Measurements from ENCODE around the gene NLRP1. TPM values are rescaled to one million over a fixed set of nuclear protein-coding genes. Genes with fewer than 3 reads are reported as not detected.
"Not testable (repeated sequence)": the region's sequence is repeated elsewhere in the genome, so short reads cannot be mapped to it uniquely, and the experiment has no call there.

Gene NLRP1
- total RNA-seq, 1 experiment from 2014 or later = 33.5 TPM

- no peak for TF ChIP-seq CTCF (IDR thresholded peaks at IDR 0.05; ENCODE audit: unreplicated experiment)
- Mint-ChIP-seq H3K27me3 (ENCODE audit: insufficient read depth, unreplicated experiment) (no peaks in the 10 kb centered on the region), H3K9me3 (ENCODE audit: unreplicated experiment) (no peaks in the 10 kb centered on the region), H3K36me3 (ENCODE audit: insufficient read depth, unreplicated experiment) (peaks cover 10% of the 10 kb centered on the region), H3K4me1 (ENCODE audit: insufficient read depth, unreplicated experiment) (peaks cover 27% of the 10 kb centered on the region), H3K4me3 (ENCODE audit: unreplicated experiment) (peak overlapping the region; percentile 72), H3K27ac (ENCODE audit: low read depth, unreplicated experiment) (peak overlapping the region; percentile 96)
- ChIA-PET POLR2A (interaction anchor here (0.5 to 0.9 kb wide), 3 partner anchors 26 to 925 kb away, joined by 3 to 4 read pairs (median 3); no protein-coding TSS in a partner anchor), CTCF (interaction anchor here (1.0 kb wide), 1 partner anchor 25 kb away, joined by 3 read pairs; no protein-coding TSS in a partner anchor)
- DNase-seq (ENCODE audit: unreplicated experiment) = no peak
- BruUV-seq (replicated peaks) = no TSS peak
- intact Hi-C loops (cut with micrococcal nuclease) = no loop called here
Measured at GRCh38 chr17:5582209-5583185, 1.8 kb downstream of the NLRP1 start.

- CTCF ChIA-PET = no interaction called here
- BruUV-seq (replicated peaks) = no TSS peak
- peak overlapping the region; percentile 40 for H3K27ac Mint-ChIP-seq (ENCODE audit: low read depth, unreplicated experiment)
- H3K27me3 Mint-ChIP-seq (ENCODE audit: insufficient read depth, unreplicated experiment) = no peaks in the 10 kb centered on the region
- H3K9me3 Mint-ChIP-seq (ENCODE audit: unreplicated experiment) = no peaks in the 10 kb centered on the region
- H3K4me1 Mint-ChIP-seq (ENCODE audit: insufficient read depth, unreplicated experiment) = peaks cover 23% of the 10 kb centered on the region
- POLR2A ChIA-PET = interaction anchor here (0.5 kb wide), 1 partner anchor 925 kb away, joined by 4 read pairs; no protein-coding TSS in a partner anchor
- no peak overlapping the region for H3K4me3 Mint-ChIP-seq (ENCODE audit: unreplicated experiment)
- no peak for TF ChIP-seq CTCF (IDR thresholded peaks at IDR 0.05; ENCODE audit: unreplicated experiment)
- intact Hi-C loops (cut with micrococcal nuclease) = no loop called here
- DNase-seq (ENCODE audit: unreplicated experiment) = no peak
- H3K36me3 Mint-ChIP-seq (ENCODE audit: insufficient read depth, unreplicated experiment) = peaks cover 18% of the 10 kb centered on the region
Measured at GRCh38 chr17:5581655-5582054, 2.7 kb downstream of the NLRP1 start.

GRCh38 chr17:5580969-5581368, 3.3 kb downstream of the NLRP1 start:
- ChIA-PET CTCF (no interaction called here), POLR2A (no interaction called here)
- intact Hi-C loops (cut with micrococcal nuclease) = no loop called here
- H3K4me1 Mint-ChIP-seq (ENCODE audit: insufficient read depth, unreplicated experiment) = peaks cover 17% of the 10 kb centered on the region
- H3K9me3 Mint-ChIP-seq (ENCODE audit: unreplicated experiment) = no peaks in the 10 kb centered on the region
- no peak overlapping the region for H3K27ac Mint-ChIP-seq (ENCODE audit: low read depth, unreplicated experiment)
- TF ChIP-seq CTCF (IDR thresholded peaks at IDR 0.05; ENCODE audit: unreplicated experiment) = no peak
- H3K4me3 Mint-ChIP-seq (ENCODE audit: unreplicated experiment) = no peak overlapping the region
- H3K27me3 Mint-ChIP-seq (ENCODE audit: insufficient read depth, unreplicated experiment) = no peaks in the 10 kb centered on the region
- peaks cover 22% of the 10 kb centered on the region for H3K36me3 Mint-ChIP-seq (ENCODE audit: insufficient read depth, unreplicated experiment)
- DNase-seq (ENCODE audit: unreplicated experiment) = no peak
- no TSS peak for BruUV-seq (replicated peaks)

- intact Hi-C loops (cut with micrococcal nuclease) = no loop called here
- ChIA-PET POLR2A (no interaction called here), CTCF (no interaction called here)
- no peak overlapping the region for H3K4me3 Mint-ChIP-seq (ENCODE audit: unreplicated experiment)
- no TSS peak for BruUV-seq (replicated peaks)
- peaks cover 16% of the 10 kb centered on the region for H3K4me1 Mint-ChIP-seq (ENCODE audit: insufficient read depth, unreplicated experiment)
- peaks cover 28% of the 10 kb centered on the region for H3K36me3 Mint-ChIP-seq (ENCODE audit: insufficient read depth, unreplicated experiment)
- H3K9me3 Mint-ChIP-seq (ENCODE audit: unreplicated experiment) = no peaks in the 10 kb centered on the region
- TF ChIP-seq CTCF (IDR thresholded peaks at IDR 0.05; ENCODE audit: unreplicated experiment) = no peak
- DNase-seq (ENCODE audit: unreplicated experiment) = peak; percentile 26
- H3K27ac Mint-ChIP-seq (ENCODE audit: low read depth, unreplicated experiment) = no peak overlapping the region
- H3K27me3 Mint-ChIP-seq (ENCODE audit: insufficient read depth, unreplicated experiment) = no peaks in the 10 kb centered on the region
Measured at GRCh38 chr17:5580367-5580766, 3.9 kb downstream of the NLRP1 start.

- POLR2A ChIA-PET, CTCF ChIA-PET: not testable (repeated sequence)
Measured at GRCh38 chr17:5578768-5579167, 5.5 kb downstream of the NLRP1 start.

GRCh38 chr17:5573017-5573416, 11.3 kb downstream of the NLRP1 start:
- intact Hi-C loops (cut with micrococcal nuclease); H3K27me3 Mint-ChIP-seq (ENCODE audit: insufficient read depth, unreplicated experiment); POLR2A ChIA-PET; H3K4me3 Mint-ChIP-seq (ENCODE audit: unreplicated experiment); DNase-seq (ENCODE audit: unreplicated experiment); H3K9me3 Mint-ChIP-seq (ENCODE audit: unreplicated experiment); BruUV-seq (replicated peaks); H3K4me1 Mint-ChIP-seq (ENCODE audit: insufficient read depth, unreplicated experiment); H3K27ac Mint-ChIP-seq (ENCODE audit: low read depth, unreplicated experiment): not testable (repeated sequence)
- H3K36me3 Mint-ChIP-seq (ENCODE audit: insufficient read depth, unreplicated experiment) = peaks cover 49% of the 10 kb centered on the region
- CTCF ChIA-PET = interaction anchor here (0.6 kb wide), 1 partner anchor 812 kb away, joined by 3 read pairs; no protein-coding TSS in a partner anchor

More at GRCh38 chr17:5578768-5579167, 5.5 kb downstream of the NLRP1 start:
- BruUV-seq (replicated peaks); H3K27me3 Mint-ChIP-seq (ENCODE audit: insufficient read depth, unreplicated experiment); intact Hi-C loops (cut with micrococcal nuclease); H3K4me1 Mint-ChIP-seq (ENCODE audit: insufficient read depth, unreplicated experiment); H3K27ac Mint-ChIP-seq (ENCODE audit: low read depth, unreplicated experiment); DNase-seq (ENCODE audit: unreplicated experiment); H3K4me3 Mint-ChIP-seq (ENCODE audit: unreplicated experiment); H3K9me3 Mint-ChIP-seq (ENCODE audit: unreplicated experiment): not testable (repeated sequence)
- H3K36me3 Mint-ChIP-seq (ENCODE audit: insufficient read depth, unreplicated experiment) = peaks cover 39% of the 10 kb centered on the region

All from MCF 10A (cell line).